OCI-M1 (cell line): ENCODE results near the gene SPATA13.

ENCODE experiments used
- DNase-seq: peaks from one replicate; lab custom pipeline; 2025; lab: John Stamatoyannopoulos, UW

The SPATA13 gene

GRCh38 chr13:24223341-24224231 is 63.1 kb downstream of the SPATA13 start:
- DNase-seq = no peak

GRCh38 chr13:24224232-24224680 is 63.7 kb downstream of the SPATA13 start:
- no peak for DNase-seq

- DNase-seq = no peak
Measured at GRCh38 chr13:24225062-24225461, 64.5 kb downstream of the SPATA13 start.

- DNase-seq = no peak
Measured at GRCh38 chr13:24225930-24226329, 65.4 kb downstream of the SPATA13 start.

GRCh38 chr13:24226762-24227161 is 66.2 kb downstream of the SPATA13 start:
- no peak for DNase-seq

- DNase-seq = peak; percentile 64
Measured at GRCh38 chr13:24228852-24229458, 68.4 kb downstream of the SPATA13 start.

GRCh38 chr13:24230428-24231072 is 70.0 kb downstream of the SPATA13 start:
- DNase-seq = no peak

- DNase-seq = no peak
Measured at GRCh38 chr13:24231377-24231776, 70.9 kb downstream of the SPATA13 start.

GRCh38 chr13:24232037-24232436 is 71.5 kb downstream of the SPATA13 start:
- DNase-seq = no peak

- no peak for DNase-seq
Measured at GRCh38 chr13:24232474-24232873, 72.0 kb downstream of the SPATA13 start.

GRCh38 chr13:24233351-24233901 is 72.9 kb downstream of the SPATA13 start:
- no peak for DNase-seq

- DNase-seq = no peak
Measured at GRCh38 chr13:24234200-24234915, 73.8 kb downstream of the SPATA13 start.

- DNase-seq = no peak
Measured at GRCh38 chr13:24237356-24237755, 76.8 kb downstream of the SPATA13 start.

- no peak for DNase-seq
Measured at GRCh38 chr13:24241336-24241735, 80.8 kb downstream of the SPATA13 start.

- DNase-seq = no peak
Measured at GRCh38 chr13:24242100-24242499, 81.6 kb downstream of the SPATA13 start.

GRCh38 chr13:24243302-24243701 is 82.8 kb downstream of the SPATA13 start:
- DNase-seq = no peak

- no peak for DNase-seq
Measured at GRCh38 chr13:24244802-24245201, 84.3 kb downstream of the SPATA13 start.

- DNase-seq = no peak
Measured at GRCh38 chr13:24247016-24247415, 86.5 kb downstream of the SPATA13 start.

- DNase-seq = no peak
Measured at GRCh38 chr13:24249624-24250023, 89.1 kb downstream of the SPATA13 start.

- no peak for DNase-seq
Measured at GRCh38 chr13:24250376-24251057, 90.0 kb downstream of the SPATA13 start.

- no peak for DNase-seq
Measured at GRCh38 chr13:24251525-24251924, 91.0 kb downstream of the SPATA13 start.
